K562 (cell line): ENCODE results near the gene CIAO2B. TPM values are rescaled to one million over a fixed set of nuclear protein-coding genes. Genes with fewer than 3 reads are reported as not detected.
A peak's percentile ranks its signal among the peaks of the same experiment; 100 is the strongest.

Experiments used
- CEBPB ChIP-seq: fragments of 450-650 bp; IDR thresholded peaks from 2 replicates; pipeline ENCODE4 v1.6.1; 2016; ENCODE audit warnings: missing genetic modification characterization, missing compliant biosample characterization
- COPS2 ChIP-seq: fragments of 450-650 bp; conservative IDR thresholded peaks from 2 replicates; pipeline ENCODE4 v1.6.1; 2016; ENCODE audit warnings: mild to moderate bottlenecking, moderate library complexity
- EP300 ChIP-seq: IDR thresholded peaks from 2 replicates; pipeline ENCODE4 v1.6.1; 2012; ENCODE audit warnings: low read length, improper control_type of control experiment
- ETS2 ChIP-seq: IDR thresholded peaks from 2 replicates; pipeline ENCODE4 v1.6.1; 2016; ENCODE audit warnings: borderline replicate concordance, missing genetic modification characterization, mild to moderate bottlenecking, moderate library complexity, missing compliant biosample characterization; ENCODE audit not compliant: poor library complexity, severe bottlenecking
- GABPA ChIP-seq: fragments of 200-800 bp; sonication (Bioruptor generic); conservative IDR thresholded peaks from 2 replicates; pipeline ENCODE4 v1.6.1; 2016; ENCODE audit warnings: low read depth, missing genetic modification characterization, missing compliant biosample characterization
- GATA2 ChIP-seq: sonication (generic); formaldehyde crosslinking; IDR thresholded peaks from 2 replicates; pipeline ENCODE4 v1.4.0; 2020; ENCODE audit warnings: mild to moderate bottlenecking, missing genetic modification reagents
- GMEB1 ChIP-seq: fragments of 250-450 bp; sonication (Bioruptor Pico); IDR thresholded peaks from 2 replicates; pipeline ENCODE4 v1.4.0; 2020; ENCODE audit warnings: mild to moderate bottlenecking
- HMBOX1 ChIP-seq: sonication (generic); IDR thresholded peaks from 2 replicates; pipeline ENCODE4 v1.6.1; 2016
- L3MBTL2 ChIP-seq: fragments of 450-650 bp; IDR thresholded peaks from 2 replicates; pipeline ENCODE4 v1.6.1; 2016; ENCODE audit warnings: mild to moderate bottlenecking, moderate library complexity
- NFIC ChIP-seq: fragments of 450-650 bp; IDR thresholded peaks from 2 replicates; pipeline ENCODE4 v1.6.1; 2017; ENCODE audit warnings: mild to moderate bottlenecking, inconsistent platforms
- NR3C1 ChIP-seq: sonication (generic); formaldehyde crosslinking; IDR thresholded peaks from 2 replicates; pipeline ENCODE4 v1.8.1; 2022; ENCODE audit warnings: missing genetic modification reagents
- NRF1 ChIP-seq, 2 experiments: fragments of 450-650 bp; IDR thresholded peaks in 1 of 2; conservative IDR thresholded peaks in 1 of 2; 2 replicates each; pipeline ENCODE4 v1.6.1; 2014; ENCODE audit warnings: mild to moderate bottlenecking in 2 of 2
- POLR2B ChIP-seq: fragments of 450-650 bp; IDR thresholded peaks from 2 replicates; pipeline ENCODE4 v1.6.1; 2018; ENCODE audit warnings: low read depth; ENCODE audit not compliant: partially characterized antibody
- RAD51 ChIP-seq: fragments of 450-650 bp; IDR thresholded peaks from 2 replicates; pipeline ENCODE4 v1.7.1; 2016; ENCODE audit warnings: low read depth, mild to moderate bottlenecking, borderline replicate concordance
- SAFB ChIP-seq: fragments of 200-400 bp; formaldehyde crosslinking; IDR thresholded peaks from 2 replicates; pipeline ENCODE4 v1.6.1; 2017; ENCODE audit warnings: low read depth, low read length, borderline replicate concordance
- SMAD1 ChIP-seq: fragments of 150-350 bp; IDR thresholded peaks from 2 replicates; pipeline ENCODE4 v1.6.1; 2014; ENCODE audit warnings: low read length, low read depth; ENCODE audit not compliant: partially characterized antibody
- SMARCA5 ChIP-seq: fragments of 450-650 bp; IDR thresholded peaks from 2 replicates; pipeline ENCODE4 v1.6.1; 2016
- SPI1 ChIP-seq: IDR thresholded peaks from 2 replicates; pipeline ENCODE4 v1.6.1; 2011; ENCODE audit warnings: low read depth, low read length, control low read depth, borderline replicate concordance
- TCF3 ChIP-seq: sonication (generic); formaldehyde crosslinking; IDR thresholded peaks from 2 replicates; pipeline ENCODE4 v1.4.0; 2020; ENCODE audit warnings: mild to moderate bottlenecking, missing genetic modification reagents
- XRCC5 ChIP-seq: fragments of 200-400 bp; formaldehyde crosslinking; IDR thresholded peaks from 2 replicates; pipeline ENCODE4 v1.6.1; 2017; ENCODE audit warnings: low read depth, mild to moderate bottlenecking, low read length
- ZBTB26 ChIP-seq: fragments of 450-650 bp; formaldehyde crosslinking; IDR thresholded peaks from 2 replicates; pipeline ENCODE4 v1.4.0; 2022; ENCODE audit warnings: missing genetic modification characterization
- ZEB2 ChIP-seq: fragments of 450-650 bp; IDR thresholded peaks from 2 replicates; pipeline ENCODE4 v1.6.1; 2016
- ZNF140 ChIP-seq: fragments of 250-450 bp; sonication (Bioruptor Pico); IDR thresholded peaks from 2 replicates; pipeline ENCODE4 v1.8.0; 2021; ENCODE audit warnings: moderate library complexity, mild to moderate bottlenecking, inconsistent platforms
- ZNF224 ChIP-seq: sonication (generic); formaldehyde crosslinking; IDR thresholded peaks from 2 replicates; pipeline ENCODE4 v1.8.0; 2022; ENCODE audit warnings: mild to moderate bottlenecking, missing genetic modification reagents
- ZNF507 ChIP-seq: conservative IDR thresholded peaks from 2 replicates; pipeline ENCODE4 v1.6.1; 2017; ENCODE audit warnings: missing genetic modification characterization, missing compliant biosample characterization
- ZNF511 ChIP-seq: sonication (generic); formaldehyde crosslinking; IDR thresholded peaks from 2 replicates; pipeline ENCODE4 v1.8.0; 2022; ENCODE audit warnings: mild to moderate bottlenecking, missing genetic modification reagents
- ZNF584 ChIP-seq: fragments of 200-800 bp; sonication (Bioruptor generic); IDR thresholded peaks from 2 replicates; pipeline ENCODE4 v1.6.1; 2016; ENCODE audit warnings: low read depth, mild to moderate bottlenecking, missing genetic modification characterization, missing compliant biosample characterization
- ZNF778 ChIP-seq: fragments of 450-650 bp; formaldehyde crosslinking; IDR thresholded peaks from 2 replicates; pipeline ENCODE4 v1.4.0; 2020; ENCODE audit warnings: mild to moderate bottlenecking, moderate library complexity
- polyA plus RNA-seq, 8 experiments: library from polyadenylated mRNA; depleted of rRNA in 4 of 8; stranded (reverse) in 5 of 8; unstranded in 3 of 8; fragments of >200 nt; fragmentation: Nextera tagmentation in 2 of 8; fragmentation: Illumina TruSeq in 1 of 8; extraction: Ambion mirVana in 2 of 8; extraction: Trizol in 1 of 8; gene quantifications; 2 replicates each; pipeline versions ENCODE4 v1.2.1 to v1.2.3, GENCODE V29; 2011 to 2014; ENCODE audit warnings: inconsistent platforms in 1 of 8, missing spikeins in 1 of 8
- total RNA-seq, 7 experiments: library from RNA; depleted of rRNA in 6 of 7; stranded (reverse); fragments of >200 nt in 6 of 7; fragmentation: Illumina TruSeq in 2 of 7; extraction: Trizol in 2 of 7; gene quantifications; 2 replicates each; pipeline versions ENCODE4 v1.2.1 to v1.2.3, GENCODE V29; 2011 to 2021; ENCODE audit warnings: low replicate concordance in 1 of 7

The CIAO2B gene
- total and polyA plus RNA-seq, 9 of the 15 experiments (the other 6 are each of a cell fraction or from before 2014, with no cell fraction given), result 86.8 to 182 (median 113) TPM

DNA sequence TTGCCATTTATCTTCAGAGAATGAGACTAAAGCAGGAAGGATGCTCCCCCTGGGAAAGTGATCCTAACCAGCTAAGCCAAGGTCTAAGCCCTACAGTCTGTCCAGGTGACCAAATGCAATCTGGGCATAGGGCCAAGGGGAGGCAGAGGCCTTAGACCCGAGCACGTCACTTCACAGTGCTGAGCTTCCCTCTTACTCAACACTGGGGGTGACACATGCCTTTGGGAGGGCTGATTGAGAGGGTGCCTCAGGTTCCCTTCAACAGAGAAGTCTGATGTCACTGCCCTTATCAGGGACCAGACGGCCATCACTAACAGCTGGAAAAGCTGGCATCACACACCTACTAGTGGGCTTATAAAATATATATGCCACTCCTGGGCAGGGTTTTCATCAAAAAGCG is 4.0 kb downstream of the CIAO2B start (continued):
- TF ChIP-seq GMEB1 (CRISPR knock-in tag) (no peak), NFIC (peak; percentile 91), ZNF507 (tag) (no peak), ZBTB26 (no peak), NRF1 (conservative IDR thresholded peaks at IDR 0.05 in 1 of 2, IDR thresholded peaks at IDR 0.05 in 1 of 2) (0 out of 4 replicates have a peak, but pooled peaks of 1 of the 2 experiments have one; percentile 18), SAFB (no peak), POLR2B (no peak), ZNF778 (CRISPR knock-in tag) (no peak), ZNF224 (CRISPR knock-in tag) (no peak), SMAD1 (peak; percentile 30), HMBOX1 (0 out of 2 replicates have a peak, but pooled peaks have one; percentile 47), ZNF584 (CRISPR knock-in tag) (no peak), ZEB2 (0 out of 2 replicates have a peak, but pooled peaks have one; percentile 23), SPI1 (no peak), ZNF511 (CRISPR knock-in tag) (no peak), RAD51 (no peak), EP300 (no peak), SMARCA5 (no peak), XRCC5 (no peak), GABPA (tag) (no peak), CEBPB (tag) (peak; percentile 77), GATA2 (no peak), ZNF140 (CRISPR knock-in tag) (no peak), NR3C1 (CRISPR knock-in tag) (no peak), ETS2 (tag) (no peak), L3MBTL2 (no peak), TCF3 (peak; percentile 24; the same call in 1 of the 2 replicates), COPS2 (no peak)
